ENCODE results near the gene CDKL1.

Gene CDKL1

GRCh38 chr14:50396631-50397389, at the start of gene CDKL1:
CDKL1 (minus strand) TSS chr14:50396881; CDS start chr14:50395868, 1,013 bp downstream.
- DNase-seq (ENCODE audit: low spot score), result no peak

- no peak for DNase-seq (ENCODE audit: low spot score)
These were observed 37.8 kb upstream of the CDKL1 start for GRCh38 chr14:50434528-50434927.

- DNase-seq (ENCODE audit: low spot score), result no peak
These were observed 35.5 kb upstream of the CDKL1 start for GRCh38 chr14:50432131-50432530.

GRCh38 chr14:50425816-50426215, 29.1 kb upstream of the CDKL1 start:
- no peak for DNase-seq (ENCODE audit: low spot score)

DNA sequence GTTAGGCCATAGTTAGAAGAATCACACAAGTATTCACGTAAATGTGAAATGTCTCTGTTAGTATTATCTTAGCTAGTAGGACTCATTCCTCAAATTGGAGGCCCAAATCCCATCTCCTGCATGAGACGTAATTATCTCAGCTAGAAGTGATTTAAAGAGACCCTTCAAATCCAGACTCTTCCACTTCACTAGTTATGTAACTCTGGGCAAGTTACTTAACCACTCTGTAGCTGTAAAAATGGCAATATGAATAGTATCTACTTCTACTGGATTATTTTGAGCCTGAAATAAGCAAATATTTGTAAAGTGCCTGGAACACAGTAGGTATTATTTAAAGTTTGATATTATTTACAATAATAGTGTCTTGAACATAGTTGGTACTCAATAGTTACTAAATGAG, 28.4 kb upstream of the CDKL1 start:
- DNase-seq (ENCODE audit: low spot score), result no peak

GRCh38 chr14:50423529-50423928, 26.8 kb upstream of the CDKL1 start:
- DNase-seq (ENCODE audit: low spot score), result no peak

DNA sequence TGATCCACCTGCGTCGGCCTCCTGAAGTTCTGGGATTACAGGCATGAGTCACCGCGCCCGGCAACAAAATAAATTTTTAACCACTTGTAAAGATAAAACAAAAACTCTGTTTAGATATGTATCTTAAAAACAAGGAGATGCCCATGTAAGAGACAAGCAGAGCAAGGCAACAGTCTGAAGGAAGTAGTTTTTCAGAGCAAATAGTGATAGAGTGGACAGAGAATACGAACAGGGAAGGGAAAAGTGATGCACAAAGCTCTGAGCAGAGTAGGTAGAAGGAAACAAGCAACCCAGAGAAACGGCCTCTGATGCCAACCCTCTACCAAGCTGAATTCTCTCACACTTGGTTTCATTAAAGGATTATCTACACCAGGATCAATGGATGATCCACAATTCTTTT, 24.8 kb upstream of the CDKL1 start:
- no peak for DNase-seq (ENCODE audit: low spot score)

DNA sequence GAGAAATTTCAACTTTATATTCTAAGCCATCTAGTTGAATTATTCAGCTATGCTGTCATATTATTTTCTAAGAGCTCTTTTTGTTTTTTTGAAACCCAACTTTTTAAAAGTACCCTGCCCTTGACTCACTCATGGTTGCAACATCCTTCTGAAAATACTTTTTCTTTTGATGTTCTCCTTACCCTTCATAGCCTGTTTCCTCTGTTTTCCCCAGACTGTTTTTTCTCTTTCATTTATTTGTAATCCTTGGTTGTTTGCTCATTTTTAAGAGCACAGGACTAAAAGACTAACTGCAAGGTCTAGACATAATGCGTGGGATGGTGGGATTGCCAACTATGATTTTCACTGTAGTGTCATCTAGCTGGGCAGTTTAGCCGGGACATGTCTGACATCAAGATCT, 21.2 kb upstream of the CDKL1 start:
- DNase-seq (ENCODE audit: low spot score), result no peak

DNA sequence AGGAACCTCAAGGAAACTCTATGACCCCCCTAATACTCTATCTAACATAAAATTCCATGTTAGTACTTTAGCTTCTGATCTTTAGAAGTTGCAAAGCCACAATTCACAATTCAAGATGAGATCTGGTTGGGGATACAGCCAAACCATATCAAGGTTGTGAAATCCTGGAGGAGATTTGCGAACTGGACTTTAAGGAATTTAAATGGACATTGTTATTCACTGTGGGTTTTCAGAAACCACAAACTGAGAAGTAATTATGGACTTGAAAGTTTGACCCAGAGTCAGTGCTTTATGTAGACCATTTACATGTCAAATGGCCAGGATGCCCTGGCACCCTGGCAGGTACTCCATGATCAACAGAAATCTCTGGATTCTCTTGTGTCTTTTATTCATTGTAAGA, 14.2 kb upstream of the CDKL1 start:
- no peak for DNase-seq (ENCODE audit: low spot score)

- DNase-seq (ENCODE audit: low spot score), result no peak
These were observed 13.4 kb upstream of the CDKL1 start for GRCh38 chr14:50410071-50410470.

- no peak for DNase-seq (ENCODE audit: low spot score)
These were observed 10.6 kb upstream of the CDKL1 start for GRCh38 chr14:50407111-50407812.

DNA sequence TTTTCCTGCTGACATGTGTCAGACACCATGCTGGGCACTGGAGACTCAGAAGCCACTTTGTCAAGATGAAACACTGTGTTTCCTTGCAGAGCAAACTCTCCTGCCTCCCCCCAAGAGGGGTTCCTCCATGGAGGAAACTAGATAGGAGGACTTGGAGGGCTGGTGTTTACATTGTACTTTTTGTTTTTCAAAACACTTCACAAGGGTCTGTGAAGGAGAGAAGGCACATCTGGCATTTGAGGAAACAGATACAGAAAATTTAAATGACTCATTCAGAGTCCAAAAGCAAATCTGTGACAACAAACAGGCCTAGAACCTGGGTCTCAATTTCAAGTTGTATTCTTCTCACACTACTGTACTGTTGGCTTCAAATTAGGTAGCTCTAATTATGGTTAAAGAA, 6.7 kb upstream of the CDKL1 start:
- DNase-seq (ENCODE audit: low spot score), result no peak

DNA sequence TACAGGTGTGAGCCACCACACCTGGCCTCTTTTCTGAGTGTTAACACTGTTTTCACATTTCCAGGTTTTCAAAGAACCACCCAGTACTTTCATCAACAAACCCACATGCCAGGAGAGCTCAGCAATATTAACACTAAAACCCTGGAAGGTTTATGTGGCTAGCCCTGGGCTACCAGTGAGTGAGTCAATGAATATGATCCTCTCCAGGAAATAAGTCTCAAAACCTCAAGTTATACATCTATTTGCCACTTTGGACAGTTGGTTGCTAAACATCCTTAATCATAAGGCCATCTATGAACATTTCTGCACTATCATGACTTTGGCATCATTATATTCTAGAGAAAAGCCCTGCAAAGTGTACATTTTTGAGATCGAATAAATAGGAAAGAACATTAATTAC, 6.3 kb upstream of the CDKL1 start:
- no peak for DNase-seq (ENCODE audit: low spot score)

DNA sequence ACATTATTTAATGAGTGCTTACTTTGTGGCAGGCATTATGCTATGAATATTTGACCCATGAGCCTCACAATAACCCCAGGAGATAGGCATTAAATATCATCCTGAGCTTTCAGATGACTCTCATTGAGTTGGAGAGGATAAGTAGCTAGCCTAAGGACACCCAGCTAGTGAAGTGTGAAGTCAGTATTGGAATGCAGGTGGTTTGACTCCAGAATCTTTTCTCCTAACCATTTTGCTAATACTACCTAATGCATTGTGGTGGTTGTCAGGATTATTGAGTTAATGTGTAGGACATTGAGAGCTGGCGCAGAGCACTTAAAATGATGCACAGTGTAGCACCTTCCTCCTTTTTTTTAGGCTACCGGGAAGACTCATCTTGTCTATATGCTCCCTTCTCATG, 3.8 kb upstream of the CDKL1 start:
- DNase-seq (ENCODE audit: low spot score), result no peak

DNA sequence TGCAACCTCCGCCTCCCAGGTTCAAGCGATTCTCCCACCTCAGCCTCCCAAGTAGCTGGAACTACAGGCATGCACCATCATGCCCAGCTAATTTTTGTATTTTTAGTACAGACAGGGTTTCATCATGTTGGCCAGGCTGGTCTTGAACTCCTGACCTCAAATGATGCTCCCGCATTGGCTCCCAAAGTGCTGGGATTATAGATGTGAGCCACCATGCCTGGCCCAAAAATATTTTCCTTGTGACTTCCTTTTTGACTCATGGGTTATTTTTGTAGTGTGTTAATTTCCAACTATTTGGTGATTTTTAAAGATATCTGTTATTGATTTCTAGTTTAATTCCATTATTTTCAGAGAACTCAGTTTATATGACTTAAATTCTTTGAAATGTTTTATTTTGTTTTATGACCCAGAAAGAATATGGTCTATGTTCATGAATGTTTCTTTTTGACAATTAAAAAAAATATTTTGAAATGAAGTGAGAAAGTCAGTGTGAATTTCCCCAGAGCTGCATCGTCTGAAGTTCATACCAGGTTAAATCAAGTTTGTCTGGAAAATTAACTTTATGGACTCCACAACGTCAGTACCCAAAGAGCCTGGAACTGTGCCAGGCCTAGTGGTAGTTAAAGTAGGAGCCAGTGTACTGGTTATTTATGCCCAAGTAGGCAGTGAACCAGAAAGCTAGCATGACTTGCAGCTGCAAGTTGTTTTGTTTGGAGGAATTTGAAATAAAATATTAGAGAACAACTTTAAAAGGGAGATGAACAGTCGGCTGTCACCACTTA, 2.8 kb upstream of the CDKL1 start:
- DNase-seq (ENCODE audit: low spot score), result no peak

- no peak for DNase-seq (ENCODE audit: low spot score)
These were observed 1.5 kb upstream of the CDKL1 start for GRCh38 chr14:50398189-50398580.

GRCh38 chr14:50397390-50398188, 908 bp upstream of the CDKL1 start:
- DNase-seq (ENCODE audit: low spot score), result no peak

DNA sequence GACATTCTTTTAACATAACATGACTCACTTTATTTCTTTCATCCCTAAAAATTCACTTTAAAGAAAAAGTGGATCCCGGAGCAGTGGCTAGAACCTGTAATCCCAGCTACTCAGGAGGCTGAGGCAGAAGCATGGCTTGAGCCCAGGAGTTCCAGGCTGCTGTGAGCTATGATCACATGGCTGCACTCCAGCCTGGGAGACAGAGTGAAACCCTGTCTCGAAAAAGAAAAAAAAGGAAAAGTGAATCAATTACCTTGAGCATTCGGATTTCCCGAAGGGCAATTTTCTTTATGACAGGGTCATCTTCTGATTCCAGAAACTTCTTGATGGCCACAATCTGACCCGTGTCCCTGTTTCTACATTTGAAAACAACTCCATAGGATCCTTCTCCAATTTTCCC, 1.2 kb downstream of the CDKL1 start:
- DNase-seq (ENCODE audit: low spot score), result no peak

GRCh38 chr14:50394713-50395112, 2.0 kb downstream of the CDKL1 start:
- DNase-seq (ENCODE audit: low spot score), result no peak

GRCh38 chr14:50389668-50390441, 6.8 kb downstream of the CDKL1 start:
- DNase-seq (ENCODE audit: low spot score), result no peak

DNA sequence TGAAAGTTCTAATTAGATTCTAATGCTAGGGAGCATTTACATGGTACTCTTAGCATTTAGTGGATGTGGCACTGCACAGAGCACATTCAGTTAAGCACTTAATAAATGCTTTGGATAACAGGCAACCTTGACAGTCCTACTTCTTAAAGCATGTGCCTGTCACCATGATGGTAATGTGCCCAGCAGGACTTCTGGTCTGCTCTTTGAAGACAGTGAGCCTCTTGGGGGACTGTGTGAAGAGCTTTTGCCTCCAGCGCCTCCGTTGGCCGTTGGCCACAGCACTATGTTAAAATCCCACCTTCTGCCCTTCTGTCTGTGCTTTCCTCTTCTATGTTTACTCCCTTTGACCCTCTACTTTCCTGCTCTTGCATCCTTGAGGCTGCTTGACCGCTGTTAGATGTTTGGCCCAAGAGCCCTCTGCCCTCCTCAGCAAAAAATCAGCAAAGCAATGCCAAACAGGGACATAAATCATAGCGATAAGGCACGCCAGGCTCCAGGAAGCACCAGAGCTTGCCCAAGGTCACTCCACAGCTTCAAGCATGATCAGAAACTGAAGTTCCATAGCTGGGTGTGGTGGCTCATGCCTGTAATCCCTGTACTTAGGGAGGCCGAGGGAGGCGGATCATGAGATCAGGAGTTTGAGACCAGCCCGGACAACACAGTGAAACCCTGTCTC, 8.3 kb downstream of the CDKL1 start:
- DNase-seq (ENCODE audit: low spot score), result no peak
